Psoas muscle (tissue), 8 donors: ENCODE measurements around the gene GCK. TPM values are rescaled to one million over a fixed set of nuclear protein-coding genes. Genes with fewer than 3 reads are reported as not detected.

Experiments
- ATAC-seq, 4 donors: fragments of 200-7000 bp; cut with Tn5 transposase; one replicate each; pipeline ENCODE4 v1.9.1; 2020; ENCODE audit warnings: moderate library complexity in 3 of 4, mild to moderate bottlenecking in 2 of 4
- DNase-seq, 2 donors: peaks; one replicate each; pipeline ENCODE4 v3.0.0-alpha.2; 2020
- H3K27ac ChIP-seq: fragments of 200-600 bp; one replicate; pipeline ENCODE4 v1.8.0; 2022
- H3K27me3 ChIP-seq, 3 donors: fragments of 200-600 bp in 1 of 3; one replicate each; pipeline versions ENCODE4 v1.6.1 to v1.8.0; 2013 to 2022; ENCODE audit warnings: low read length in 2 of 3, mild to moderate bottlenecking in 2 of 3, moderate library complexity in 1 of 3; ENCODE audit not compliant: insufficient read depth in 3 of 3
- H3K36me3 ChIP-seq, 2 donors: fragments of 200-600 bp in 1 of 2; one replicate each; pipeline versions ENCODE4 v1.6.1 to v1.8.0; 2013 to 2022; ENCODE audit warnings: low read depth in 1 of 2, mild to moderate bottlenecking in 1 of 2, moderate library complexity in 1 of 2; ENCODE audit not compliant: insufficient read depth in 1 of 2
- H3K4me1 ChIP-seq: fragments of 200-600 bp; one replicate; pipeline ENCODE4 v1.8.0; 2022
- H3K4me3 ChIP-seq: fragments of 200-600 bp; one replicate; pipeline ENCODE4 v1.8.0; 2022; ENCODE audit warnings: mild to moderate bottlenecking
- H3K9me3 ChIP-seq: fragments of 200-600 bp; one replicate; pipeline ENCODE4 v1.8.0; 2022
- CTCF ChIP-seq: fragments of 200-600 bp; IDR thresholded peaks from one replicate; pipeline ENCODE4 v1.8.0; 2022; ENCODE audit warnings: antibody characterized with exemption
- WGBS, 3 donors: extraction: QIAGEN DNeasy Blood & Tissue Kit; methylation state at CpG; one replicate each; pipeline versions ENCODE4 v1.1.6 to v1.1.7; 2013; 5-methylcytosine and 5-hydroxymethylcytosine counted together
- intact Hi-C, 2 donors: fragments of 100-400 bp; cut with DNase I; formaldehyde crosslinking; loops; one replicate each; pipeline versions ENCODE4 v1.11.0 to v1.14.2; 2022
- polyA plus RNA-seq, 3 donors: library from polyadenylated mRNA; stranded (reverse); fragments of 200-250 nt; gene quantifications; one replicate each; pipeline ENCODE4 v1.2.3, GENCODE V29; 2013
- total RNA-seq, 4 donors: library from RNA; stranded (reverse); fragmentation: NEBNext Ultra II Directional in 2 of 4; extraction: Animal tissue kit (Norgen Biotek cat#: 25700) in 2 of 4; gene quantifications; one replicate each; pipeline versions ENCODE4 v1.2.1 to v1.2.4, GENCODE V29; 2021 to 2023
- donor health status: healthy with polysubstance abuse.
- donor health status: DM: no; HTN: no; CAD: no; lungs with moderate emphysema.
- donor health status: Bipolar disorder and iron deficiency.
- donor health status: healthy.
- donor health status: DM: yes; HTN: yes; CAD: no.
- donor health status: DM: no; HTN: no; CAD: no.
- donor health status: DM: no; HTN: no; CAD: no.
- donor health status: DM: yes; HTN: yes; CAD: no.

Gene GCK
- total and polyA plus RNA-seq, 7 donors: 0.07 to 0.11 (median 0.08) TPM; not detected in 4

- Histone ChIP-seq H3K9me3 (no peaks in the 10 kb centered on the region), H3K27ac (peak overlapping the region; percentile 53), H3K27me3 (peaks cover 0 to 11% (median 6%) of the 10 kb centered on the region in 3 donors), H3K4me3 (no peak overlapping the region), H3K36me3 (no peaks in the 10 kb centered on the region), H3K4me1 (no peaks in the 10 kb centered on the region)
- ATAC-seq (no peak), DNase-seq (peak in 1 of 2 donors; percentile 22)
- 76 to 81% (median 79%) methylated on average over 8 of the region's 8 CpGs for WGBS, 3 donors
- intact Hi-C loops: no loop called here
- TF ChIP-seq CTCF: no peak
These were observed 86.2 kb downstream of the GCK start for GRCh38 chr7:44102846-44103565.

- Histone ChIP-seq H3K27ac (peak overlapping the region; percentile 53), H3K9me3 (no peaks in the 10 kb centered on the region), H3K36me3 (no peaks in the 10 kb centered on the region), H3K4me1 (no peaks in the 10 kb centered on the region), H3K4me3 (no peak overlapping the region), H3K27me3 (peaks cover 0 to 11% (median 6%) of the 10 kb centered on the region in 3 donors)
- peak; percentile 47 to 64 for DNase-seq
- no peak for TF ChIP-seq CTCF
- 82 to 85% (median 85%) methylated on average over 14 of the region's 14 CpGs for WGBS, 3 donors
- no peak for ATAC-seq
- intact Hi-C loops: no loop called here
These were observed 87.0 kb downstream of the GCK start for GRCh38 chr7:44101966-44102845.

- ATAC-seq (no peak), DNase-seq (peak in 1 of 2 donors; percentile 30)
- Histone ChIP-seq H3K4me1 (no peaks in the 10 kb centered on the region), H3K4me3 (no peak overlapping the region), H3K27ac (peak overlapping the region; percentile 61), H3K9me3 (no peaks in the 10 kb centered on the region), H3K27me3 (peaks cover 0 to 11% (median 6%) of the 10 kb centered on the region in 3 donors), H3K36me3 (no peaks in the 10 kb centered on the region)
- intact Hi-C loops: no loop called here
- no peak for TF ChIP-seq CTCF
- 85 to 90% (median 85%) methylated on average over 3 of the region's 3 CpGs for WGBS, 3 donors
These were observed 87.8 kb downstream of the GCK start for GRCh38 chr7:44101303-44101965.

GRCh38 chr7:44100458-44101302 lies 88.6 kb downstream of the GCK start:
- DNase-seq (peak in 1 of 2 donors; percentile 50), ATAC-seq (no peak)
- no peak for TF ChIP-seq CTCF
- H3K4me1 ChIP-seq: no peaks in the 10 kb centered on the region
- H3K27ac ChIP-seq: peak overlapping the region; percentile 61
- 50 to 66% (median 58%) methylated on average over 10 of the region's 10 CpGs for WGBS, 3 donors
- no peaks in the 10 kb centered on the region for H3K36me3 ChIP-seq
- H3K9me3 ChIP-seq: no peaks in the 10 kb centered on the region
- peaks cover 0 to 7% (median 4%) of the 10 kb centered on the region in 3 donors for H3K27me3 ChIP-seq
- no peak overlapping the region for H3K4me3 ChIP-seq
- intact Hi-C loops: no loop called here
